Activated CD4-positive, alpha-beta T cell treated with anti-CD3 and anti-CD28 coated beads, Interleukin-2, amount 50 U/mL, for 1 hour (primary cell): ENCODE data around the gene MTMR8.

Experiments
- DNase-seq: peaks from one replicate; pipeline ENCODE4 v3.0.0-alpha.2; 2020

The MTMR8 gene

GRCh38 chrX:64306712-64307111, 88.5 kb downstream of the MTMR8 start:
- no peak for DNase-seq

DNA sequence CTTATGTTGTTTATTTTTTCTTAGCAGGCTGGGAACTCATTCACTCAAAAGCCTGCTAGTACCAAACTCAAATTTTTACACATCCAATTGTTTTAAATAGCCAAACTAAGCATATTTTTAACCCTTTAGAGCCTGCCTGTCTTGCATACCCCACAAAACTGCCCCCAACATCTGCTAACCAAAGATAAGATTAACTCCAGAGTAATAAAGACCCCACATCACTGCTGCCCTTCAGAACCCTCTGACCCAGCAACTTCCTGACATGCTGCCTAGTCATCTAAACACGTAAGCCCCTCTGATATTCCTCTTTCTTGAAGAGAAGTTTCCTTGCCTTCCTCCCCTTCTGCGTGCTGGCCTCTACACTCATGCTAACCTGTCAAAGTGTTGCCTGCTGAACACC, 104.1 kb downstream of the MTMR8 start:
- no peak for DNase-seq

GRCh38 chrX:64265265-64265664, 130.0 kb downstream of the MTMR8 start:
- DNase-seq, result no peak

GRCh38 chrX:64230123-64230970, 164.9 kb downstream of the MTMR8 start, which contains the start of gene ASB12:
Gene ASB12, minus strand, starts transcription at chrX:64230607. Its CDS starts 4,957 bp downstream, at chrX:64225650.
- no peak for DNase-seq

DNA sequence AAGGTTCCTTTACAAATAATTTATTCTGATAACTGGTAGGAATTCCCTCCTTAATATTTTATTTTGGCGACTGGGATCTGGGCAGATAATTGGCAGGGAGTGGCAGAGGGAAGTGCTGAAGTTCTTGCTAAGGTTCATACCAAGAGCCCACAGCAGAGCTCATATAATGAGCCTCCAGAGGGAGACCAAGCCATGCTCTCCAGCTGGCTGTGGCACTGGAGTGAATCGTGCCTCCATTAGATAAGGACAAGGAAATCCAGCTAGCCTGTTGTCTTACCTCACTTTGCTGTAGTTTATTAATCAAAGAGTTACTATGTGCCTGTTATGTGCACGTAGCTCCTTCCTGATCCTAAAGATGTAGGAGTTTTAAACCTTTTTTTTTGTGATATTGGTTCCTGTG, 166.1 kb downstream of the MTMR8 start:
- DNase-seq, result no peak
